K562 (cell line): ENCODE results near the gene PSAP. TPM values are rescaled to one million over a fixed set of nuclear protein-coding genes. Genes with fewer than 3 reads are reported as not detected.

Experiments
- BCOR ChIP-seq: fragments of 450-650 bp; IDR thresholded peaks from 2 replicates; pipeline ENCODE4 v1.6.1; 2016
- EGR1 ChIP-seq: fragments of 450-650 bp; conservative IDR thresholded peaks from 2 replicates; pipeline ENCODE4 v1.6.1; 2017; ENCODE audit warnings: mild to moderate bottlenecking
- GATA2 ChIP-seq: sonication (generic); formaldehyde crosslinking; IDR thresholded peaks from 2 replicates; pipeline ENCODE4 v1.4.0; 2020; ENCODE audit warnings: mild to moderate bottlenecking, missing genetic modification reagents
- HNRNPLL ChIP-seq: fragments of 200-400 bp; formaldehyde crosslinking; IDR thresholded peaks from 2 replicates; pipeline ENCODE4 v1.6.1; 2017; ENCODE audit warnings: low read length, low read depth, mild to moderate bottlenecking; ENCODE audit not compliant: poor library complexity, severe bottlenecking
- TGIF2 ChIP-seq: sonication (generic); formaldehyde crosslinking; IDR thresholded peaks from 2 replicates; pipeline ENCODE4 v1.8.1; 2022; ENCODE audit warnings: mild to moderate bottlenecking, missing genetic modification reagents, moderate library complexity
- YY1 ChIP-seq, 3 experiments: IDR thresholded peaks; 2 replicates each; pipeline ENCODE4 v1.6.1; 2011; ENCODE audit warnings: low read length in 2 of 3, mild to moderate bottlenecking in 2 of 3, moderate library complexity in 2 of 3, borderline replicate concordance in 1 of 3, control low read depth in 1 of 3, low read depth in 1 of 3; ENCODE audit not compliant: insufficient read depth in 3 of 3, insufficient replicate concordance in 2 of 3, control insufficient read depth in 1 of 3, insufficient read length in 1 of 3; ENCODE audit errors: extremely low read depth in 1 of 3
- polyA plus RNA-seq, 8 experiments: library from polyadenylated mRNA; depleted of rRNA in 4 of 8; stranded (reverse) in 5 of 8; unstranded in 3 of 8; fragments of >200 nt; fragmentation: Nextera tagmentation in 2 of 8; fragmentation: Illumina TruSeq in 1 of 8; extraction: Ambion mirVana in 2 of 8; extraction: Trizol in 1 of 8; gene quantifications; 2 replicates each; pipeline versions ENCODE4 v1.2.1 to v1.2.3, GENCODE V29; 2011 to 2014; ENCODE audit warnings: inconsistent platforms in 1 of 8, missing spikeins in 1 of 8
- total RNA-seq, 7 experiments: library from RNA; depleted of rRNA in 6 of 7; stranded (reverse); fragments of >200 nt in 6 of 7; fragmentation: Illumina TruSeq in 2 of 7; extraction: Trizol in 2 of 7; gene quantifications; 2 replicates each; pipeline versions ENCODE4 v1.2.1 to v1.2.3, GENCODE V29; 2011 to 2021; ENCODE audit warnings: low replicate concordance in 1 of 7
- TF ChIP-seq, protein P1 (sequence below): fragments of 250-450 bp; sonication (Bioruptor Pico); IDR thresholded peaks from 2 replicates; pipeline ENCODE4 v1.8.0; 2022; ENCODE audit warnings: inconsistent platforms, mild to moderate bottlenecking, moderate library complexity, borderline replicate concordance
- TF ChIP-seq, protein P2 (sequence below): fragments of 450-650 bp; IDR thresholded peaks from 2 replicates; pipeline ENCODE4 v1.6.1; 2016; ENCODE audit warnings: low read depth
- TF ChIP-seq, protein P3 (sequence below): fragments of 200-800 bp; sonication (Bioruptor generic); IDR thresholded peaks from 2 replicates; pipeline ENCODE4 v1.6.1; 2016; ENCODE audit warnings: missing genetic modification characterization, missing compliant biosample characterization
- TF ChIP-seq, protein P4 (sequence below): sonication (generic); formaldehyde crosslinking; IDR thresholded peaks from 2 replicates; pipeline ENCODE4 v1.9.0; 2022; ENCODE audit warnings: mild to moderate bottlenecking, missing genetic modification reagents

PSAP gene
- total and polyA plus RNA-seq, 9 of the 15 experiments (the other 6 are each of a cell fraction or from before 2014, with no cell fraction given) = 245 to 700 (median 429) TPM

DNA sequence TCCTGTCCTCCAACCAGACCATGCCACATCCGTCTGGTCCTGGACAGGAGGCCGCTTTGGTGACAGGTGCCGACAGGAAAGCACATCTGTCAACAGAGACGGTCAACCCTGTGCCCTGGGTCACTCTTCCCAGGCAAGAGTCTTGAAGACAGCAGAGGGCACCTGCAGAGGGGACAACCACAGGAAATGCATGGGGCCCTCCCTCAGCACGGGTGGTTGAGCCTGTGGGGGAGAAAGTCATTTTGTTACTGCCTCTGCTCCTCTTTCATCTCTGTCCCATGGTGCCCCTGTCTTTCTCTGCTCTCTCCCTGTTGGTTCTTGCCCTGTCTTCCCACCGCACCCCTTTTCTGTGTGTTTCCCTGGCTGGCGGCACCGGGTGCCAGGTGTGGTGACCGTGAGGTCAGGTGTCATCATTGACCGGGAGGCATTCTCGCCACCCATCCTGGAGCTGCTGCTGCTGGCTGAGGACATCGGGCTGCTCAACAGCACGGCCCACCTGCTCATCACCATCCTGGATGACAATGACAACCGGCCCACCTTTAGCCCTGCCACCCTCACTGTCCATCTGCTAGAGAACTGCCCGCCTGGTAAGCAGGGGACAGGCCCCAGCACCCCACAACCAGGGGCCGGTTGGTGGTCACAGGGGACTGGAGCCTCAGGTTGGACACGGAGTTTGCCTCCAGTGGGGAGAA is 60.2 kb downstream of the PSAP start (continued):
- TF ChIP-seq, protein P1, sequence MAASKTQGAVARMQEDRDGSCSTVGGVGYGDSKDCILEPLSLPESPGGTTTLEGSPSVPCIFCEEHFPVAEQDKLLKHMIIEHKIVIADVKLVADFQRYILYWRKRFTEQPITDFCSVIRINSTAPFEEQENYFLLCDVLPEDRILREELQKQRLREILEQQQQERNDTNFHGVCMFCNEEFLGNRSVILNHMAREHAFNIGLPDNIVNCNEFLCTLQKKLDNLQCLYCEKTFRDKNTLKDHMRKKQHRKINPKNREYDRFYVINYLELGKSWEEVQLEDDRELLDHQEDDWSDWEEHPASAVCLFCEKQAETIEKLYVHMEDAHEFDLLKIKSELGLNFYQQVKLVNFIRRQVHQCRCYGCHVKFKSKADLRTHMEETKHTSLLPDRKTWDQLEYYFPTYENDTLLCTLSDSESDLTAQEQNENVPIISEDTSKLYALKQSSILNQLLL (CRISPR knock-in tag) = no peak
- TF ChIP-seq GATA2 (CRISPR knock-in tag) (no peak), HNRNPLL (no peak), TGIF2 (CRISPR knock-in tag) (no peak), EGR1 (no peak), YY1 (IDR thresholded peaks at IDR 0.05; ENCODE audit: borderline replicate concordance in 1 of 3, control insufficient read depth in 1 of 3, extremely low read depth in 1 of 3, insufficient read depth in 3 of 3, insufficient read length in 1 of 3, insufficient replicate concordance in 2 of 3, low read depth in 1 of 3, low read length in 2 of 3) (no peak), BCOR (no peak)
- TF ChIP-seq, protein P2, sequence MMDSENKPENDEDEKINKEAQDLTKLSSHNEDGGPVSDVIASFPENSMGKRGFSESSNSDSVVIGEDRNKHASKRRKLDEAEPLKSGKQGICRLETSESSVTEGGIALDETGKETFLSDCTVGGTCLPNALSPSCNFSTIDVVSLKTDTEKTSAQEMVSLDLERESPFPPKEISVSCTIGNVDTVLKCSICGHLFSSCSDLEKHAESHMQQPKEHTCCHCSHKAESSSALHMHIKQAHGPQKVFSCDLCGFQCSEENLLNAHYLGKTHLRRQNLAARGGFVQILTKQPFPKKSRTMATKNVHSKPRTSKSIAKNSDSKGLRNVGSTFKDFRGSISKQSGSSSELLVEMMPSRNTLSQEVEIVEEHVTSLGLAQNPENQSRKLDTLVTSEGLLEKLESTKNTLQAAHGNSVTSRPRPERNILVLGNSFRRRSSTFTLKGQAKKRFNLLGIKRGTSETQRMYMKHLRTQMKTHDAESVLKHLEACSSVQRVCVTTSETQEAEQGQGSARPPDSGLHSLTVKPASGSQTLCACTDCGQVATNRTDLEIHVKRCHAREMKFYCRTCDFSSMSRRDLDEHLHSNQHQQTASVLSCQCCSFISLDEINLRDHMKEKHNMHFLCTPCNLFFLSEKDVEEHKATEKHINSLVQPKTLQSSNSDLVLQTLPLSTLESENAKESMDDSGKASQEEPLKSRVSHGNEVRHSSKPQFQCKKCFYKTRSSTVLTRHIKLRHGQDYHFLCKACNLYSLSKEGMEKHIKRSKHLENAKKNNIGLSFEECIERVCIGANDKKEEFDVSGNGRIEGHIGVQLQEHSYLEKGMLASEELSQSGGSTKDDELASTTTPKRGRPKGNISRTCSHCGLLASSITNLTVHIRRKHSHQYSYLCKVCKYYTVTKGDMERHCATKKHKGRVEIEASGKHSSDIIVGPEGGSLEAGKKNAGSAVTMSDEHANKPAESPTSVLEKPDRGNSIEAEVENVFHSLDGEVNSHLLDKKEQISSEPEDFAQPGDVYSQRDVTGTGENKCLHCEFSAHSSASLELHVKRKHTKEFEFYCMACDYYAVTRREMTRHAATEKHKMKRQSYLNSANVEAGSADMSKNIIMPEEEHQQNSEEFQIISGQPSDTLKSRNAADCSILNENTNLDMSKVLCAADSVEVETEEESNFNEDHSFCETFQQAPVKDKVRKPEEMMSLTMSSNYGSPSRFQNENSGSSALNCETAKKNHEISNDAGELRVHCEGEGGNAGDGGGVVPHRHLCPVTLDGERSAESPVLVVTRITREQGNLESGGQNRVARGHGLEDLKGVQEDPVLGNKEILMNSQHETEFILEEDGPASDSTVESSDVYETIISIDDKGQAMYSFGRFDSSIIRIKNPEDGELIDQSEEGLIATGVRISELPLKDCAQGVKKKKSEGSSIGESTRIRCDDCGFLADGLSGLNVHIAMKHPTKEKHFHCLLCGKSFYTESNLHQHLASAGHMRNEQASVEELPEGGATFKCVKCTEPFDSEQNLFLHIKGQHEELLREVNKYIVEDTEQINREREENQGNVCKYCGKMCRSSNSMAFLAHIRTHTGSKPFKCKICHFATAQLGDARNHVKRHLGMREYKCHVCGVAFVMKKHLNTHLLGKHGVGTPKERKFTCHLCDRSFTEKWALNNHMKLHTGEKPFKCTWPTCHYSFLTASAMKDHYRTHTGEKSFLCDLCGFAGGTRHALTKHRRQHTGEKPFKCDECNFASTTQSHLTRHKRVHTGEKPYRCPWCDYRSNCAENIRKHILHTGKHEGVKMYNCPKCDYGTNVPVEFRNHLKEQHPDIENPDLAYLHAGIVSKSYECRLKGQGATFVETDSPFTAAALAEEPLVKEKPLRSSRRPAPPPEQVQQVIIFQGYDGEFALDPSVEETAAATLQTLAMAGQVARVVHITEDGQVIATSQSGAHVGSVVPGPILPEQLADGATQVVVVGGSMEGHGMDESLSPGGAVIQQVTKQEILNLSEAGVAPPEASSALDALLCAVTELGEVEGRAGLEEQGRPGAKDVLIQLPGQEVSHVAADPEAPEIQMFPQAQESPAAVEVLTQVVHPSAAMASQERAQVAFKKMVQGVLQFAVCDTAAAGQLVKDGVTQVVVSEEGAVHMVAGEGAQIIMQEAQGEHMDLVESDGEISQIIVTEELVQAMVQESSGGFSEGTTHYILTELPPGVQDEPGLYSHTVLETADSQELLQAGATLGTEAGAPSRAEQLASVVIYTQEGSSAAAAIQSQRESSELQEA = no peak
- TF ChIP-seq, protein P3, sequence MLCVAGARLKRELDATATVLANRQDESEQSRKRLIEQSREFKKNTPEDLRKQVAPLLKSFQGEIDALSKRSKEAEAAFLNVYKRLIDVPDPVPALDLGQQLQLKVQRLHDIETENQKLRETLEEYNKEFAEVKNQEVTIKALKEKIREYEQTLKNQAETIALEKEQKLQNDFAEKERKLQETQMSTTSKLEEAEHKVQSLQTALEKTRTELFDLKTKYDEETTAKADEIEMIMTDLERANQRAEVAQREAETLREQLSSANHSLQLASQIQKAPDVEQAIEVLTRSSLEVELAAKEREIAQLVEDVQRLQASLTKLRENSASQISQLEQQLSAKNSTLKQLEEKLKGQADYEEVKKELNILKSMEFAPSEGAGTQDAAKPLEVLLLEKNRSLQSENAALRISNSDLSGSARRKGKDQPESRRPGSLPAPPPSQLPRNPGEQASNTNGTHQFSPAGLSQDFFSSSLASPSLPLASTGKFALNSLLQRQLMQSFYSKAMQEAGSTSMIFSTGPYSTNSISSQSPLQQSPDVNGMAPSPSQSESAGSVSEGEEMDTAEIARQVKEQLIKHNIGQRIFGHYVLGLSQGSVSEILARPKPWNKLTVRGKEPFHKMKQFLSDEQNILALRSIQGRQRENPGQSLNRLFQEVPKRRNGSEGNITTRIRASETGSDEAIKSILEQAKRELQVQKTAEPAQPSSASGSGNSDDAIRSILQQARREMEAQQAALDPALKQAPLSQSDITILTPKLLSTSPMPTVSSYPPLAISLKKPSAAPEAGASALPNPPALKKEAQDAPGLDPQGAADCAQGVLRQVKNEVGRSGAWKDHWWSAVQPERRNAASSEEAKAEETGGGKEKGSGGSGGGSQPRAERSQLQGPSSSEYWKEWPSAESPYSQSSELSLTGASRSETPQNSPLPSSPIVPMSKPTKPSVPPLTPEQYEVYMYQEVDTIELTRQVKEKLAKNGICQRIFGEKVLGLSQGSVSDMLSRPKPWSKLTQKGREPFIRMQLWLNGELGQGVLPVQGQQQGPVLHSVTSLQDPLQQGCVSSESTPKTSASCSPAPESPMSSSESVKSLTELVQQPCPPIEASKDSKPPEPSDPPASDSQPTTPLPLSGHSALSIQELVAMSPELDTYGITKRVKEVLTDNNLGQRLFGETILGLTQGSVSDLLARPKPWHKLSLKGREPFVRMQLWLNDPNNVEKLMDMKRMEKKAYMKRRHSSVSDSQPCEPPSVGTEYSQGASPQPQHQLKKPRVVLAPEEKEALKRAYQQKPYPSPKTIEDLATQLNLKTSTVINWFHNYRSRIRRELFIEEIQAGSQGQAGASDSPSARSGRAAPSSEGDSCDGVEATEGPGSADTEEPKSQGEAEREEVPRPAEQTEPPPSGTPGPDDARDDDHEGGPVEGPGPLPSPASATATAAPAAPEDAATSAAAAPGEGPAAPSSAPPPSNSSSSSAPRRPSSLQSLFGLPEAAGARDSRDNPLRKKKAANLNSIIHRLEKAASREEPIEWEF (CRISPR knock-in tag) = no peak
- TF ChIP-seq, protein P4, sequence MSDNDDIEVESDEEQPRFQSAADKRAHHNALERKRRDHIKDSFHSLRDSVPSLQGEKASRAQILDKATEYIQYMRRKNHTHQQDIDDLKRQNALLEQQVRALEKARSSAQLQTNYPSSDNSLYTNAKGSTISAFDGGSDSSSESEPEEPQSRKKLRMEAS (CRISPR knock-in tag) = no peak
